GM12875 (cell line): Measurements from ENCODE around the gene KCNQ2.

ENCODE experiments used
- H3K4me3 ChIP-seq: one replicate; pipeline ENCODE4 v1.5.1; 2011; ENCODE audit warnings: low read depth, low read length, control low read depth
- TF ChIP-seq, protein P1 (sequence below): IDR thresholded peaks from 2 replicates; pipeline ENCODE4 v1.5.1; 2011; ENCODE audit warnings: low read depth, mild to moderate bottlenecking, control low read depth, inconsistent platforms, low read length, moderate library complexity, borderline replicate concordance; ENCODE audit not compliant: insufficient read depth

Gene KCNQ2

DNA sequence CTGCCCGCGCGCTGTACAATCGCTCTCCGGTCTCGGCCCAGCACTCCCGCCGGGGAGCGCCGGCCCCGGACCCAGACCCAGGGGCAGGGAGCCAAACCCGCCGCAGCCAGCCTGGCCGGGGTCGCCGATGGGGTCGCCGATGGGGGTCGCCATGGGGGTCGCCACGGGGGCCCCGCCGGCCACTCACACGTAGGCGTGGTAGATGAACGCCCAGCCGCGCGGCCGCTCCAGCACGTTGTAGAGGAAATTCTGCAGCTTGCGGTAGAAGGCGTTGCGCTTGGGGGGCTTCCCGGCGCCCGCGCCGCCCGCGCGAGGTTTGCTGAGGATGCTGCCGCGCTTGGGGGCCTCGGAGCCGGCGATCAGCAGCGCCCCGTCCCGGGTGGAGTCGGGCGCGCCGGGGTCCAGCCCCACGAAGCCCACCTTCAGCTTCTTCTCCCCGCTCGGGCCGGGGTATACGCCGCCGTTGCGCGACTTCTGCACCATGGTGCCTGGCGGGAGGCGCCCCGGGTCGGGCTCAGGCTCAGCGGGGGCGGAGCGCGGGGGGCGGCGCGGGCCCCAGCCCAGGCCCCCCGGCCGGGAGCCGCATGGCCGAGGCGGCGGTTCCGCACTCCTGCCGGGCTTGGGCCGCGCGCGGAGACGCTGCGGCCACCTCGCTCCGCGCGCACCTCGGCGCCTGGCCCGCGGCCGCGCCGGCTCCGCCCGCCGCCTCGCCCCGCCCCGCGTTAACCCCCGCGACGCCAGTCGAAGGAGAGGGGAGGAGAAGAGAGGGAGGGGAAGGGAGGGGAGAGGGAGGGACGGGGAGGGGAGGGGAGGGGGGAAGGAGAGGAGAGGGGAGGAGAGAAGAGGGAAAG, at the start of gene KCNQ2:
Gene KCNQ2 (minus strand): TSS at position 675 of the 851 bp plus-strand sequence. CDS start 192 bp downstream, at position 483.
- no peak within 1 kb of the TSS for H3K4me3 ChIP-seq
- TF ChIP-seq, protein P1, sequence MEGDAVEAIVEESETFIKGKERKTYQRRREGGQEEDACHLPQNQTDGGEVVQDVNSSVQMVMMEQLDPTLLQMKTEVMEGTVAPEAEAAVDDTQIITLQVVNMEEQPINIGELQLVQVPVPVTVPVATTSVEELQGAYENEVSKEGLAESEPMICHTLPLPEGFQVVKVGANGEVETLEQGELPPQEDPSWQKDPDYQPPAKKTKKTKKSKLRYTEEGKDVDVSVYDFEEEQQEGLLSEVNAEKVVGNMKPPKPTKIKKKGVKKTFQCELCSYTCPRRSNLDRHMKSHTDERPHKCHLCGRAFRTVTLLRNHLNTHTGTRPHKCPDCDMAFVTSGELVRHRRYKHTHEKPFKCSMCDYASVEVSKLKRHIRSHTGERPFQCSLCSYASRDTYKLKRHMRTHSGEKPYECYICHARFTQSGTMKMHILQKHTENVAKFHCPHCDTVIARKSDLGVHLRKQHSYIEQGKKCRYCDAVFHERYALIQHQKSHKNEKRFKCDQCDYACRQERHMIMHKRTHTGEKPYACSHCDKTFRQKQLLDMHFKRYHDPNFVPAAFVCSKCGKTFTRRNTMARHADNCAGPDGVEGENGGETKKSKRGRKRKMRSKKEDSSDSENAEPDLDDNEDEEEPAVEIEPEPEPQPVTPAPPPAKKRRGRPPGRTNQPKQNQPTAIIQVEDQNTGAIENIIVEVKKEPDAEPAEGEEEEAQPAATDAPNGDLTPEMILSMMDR, result no peak

DNA sequence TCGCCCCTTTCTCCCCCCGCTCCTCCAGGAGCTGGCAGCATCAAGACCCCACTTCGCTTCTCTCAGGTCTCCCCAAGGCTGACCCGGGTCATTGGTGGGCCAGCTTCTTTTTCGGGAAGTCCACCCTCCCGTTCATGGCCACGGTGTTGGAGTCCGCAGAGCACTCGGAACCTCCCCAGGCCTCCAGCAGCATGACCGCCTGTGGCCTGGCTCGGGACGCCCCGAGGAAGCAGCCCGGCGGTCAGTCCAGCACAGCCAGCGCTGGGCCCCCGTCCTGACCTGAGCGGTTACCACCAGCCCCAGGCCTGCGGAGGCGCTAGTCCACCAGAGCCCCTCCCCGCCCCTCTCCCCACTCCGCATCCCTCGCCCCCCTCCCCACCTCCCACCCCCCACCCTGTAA, 49.1 kb upstream of the KCNQ2 start:
- peak overlapping the region; percentile 83 for H3K4me3 ChIP-seq
- TF ChIP-seq, protein P1, result no peak

DNA sequence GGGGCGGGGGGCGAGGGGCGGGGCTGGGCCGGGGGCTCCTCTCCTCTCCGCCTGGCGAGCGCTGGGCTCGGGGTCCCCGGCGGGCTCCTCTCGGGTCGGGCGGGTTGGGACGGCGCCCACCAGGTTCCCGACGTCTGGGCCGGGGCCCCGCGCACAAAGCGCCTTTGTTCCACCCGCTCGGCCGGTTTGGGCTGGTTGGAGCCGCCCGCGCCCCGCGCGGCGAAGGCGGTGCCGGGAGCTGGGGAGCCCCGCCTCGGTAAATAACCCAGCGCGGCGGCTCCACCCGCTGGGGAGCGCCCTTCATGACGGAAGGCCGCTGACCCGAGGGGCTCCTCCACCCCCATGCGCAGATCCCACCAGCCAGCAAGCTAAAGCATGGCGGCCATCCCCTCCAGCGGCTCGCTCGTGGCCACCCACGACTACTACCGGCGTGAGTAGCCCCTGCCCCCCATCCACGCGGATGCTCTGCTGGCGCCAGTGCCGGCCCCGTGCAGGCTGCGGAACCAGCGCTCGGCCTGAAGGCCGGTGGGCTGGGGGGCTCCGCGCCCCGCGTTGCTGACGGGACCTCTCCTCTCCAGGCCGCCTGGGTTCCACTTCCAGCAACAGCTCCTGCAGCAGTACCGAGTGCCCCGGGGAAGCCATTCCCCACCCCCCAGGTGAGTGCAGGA, 48.6 kb upstream of the KCNQ2 start:
- TF ChIP-seq, protein P1, result 0 out of 2 replicates have a peak, but pooled peaks have one; percentile 24
- H3K4me3 ChIP-seq, result peak overlapping the region; percentile 83

DNA sequence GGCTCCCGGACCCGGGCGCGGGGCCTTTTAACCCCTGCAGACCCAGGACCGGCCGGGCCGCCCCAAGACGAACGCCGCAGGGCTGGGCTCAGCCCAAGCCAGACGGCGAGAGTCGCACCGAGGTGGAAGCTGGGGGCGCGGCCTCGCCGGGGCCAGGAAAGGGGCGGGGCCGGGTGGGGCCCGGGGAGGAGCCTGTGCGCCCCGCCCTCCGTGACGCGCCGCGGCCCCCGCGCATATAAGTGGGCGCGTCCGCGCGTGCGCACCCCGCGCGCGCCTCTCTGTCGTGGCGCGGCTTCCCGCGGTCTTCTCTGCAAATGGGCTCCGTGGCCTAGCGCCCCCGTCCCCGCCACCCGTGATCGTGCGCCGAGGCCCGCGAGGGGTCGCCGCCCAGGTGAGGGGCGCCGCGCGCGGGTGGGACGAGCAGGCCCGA, 48.1 kb upstream of the KCNQ2 start, which contains the start of gene PPDPF:
Gene PPDPF (plus strand): TSS at position 262 of the 430 bp plus-strand sequence. CDS start 544 bp downstream, outside the sequence.
- TF ChIP-seq, protein P1, result no peak
- peak within 1 kb of the TSS; percentile 83 for H3K4me3 ChIP-seq

DNA sequence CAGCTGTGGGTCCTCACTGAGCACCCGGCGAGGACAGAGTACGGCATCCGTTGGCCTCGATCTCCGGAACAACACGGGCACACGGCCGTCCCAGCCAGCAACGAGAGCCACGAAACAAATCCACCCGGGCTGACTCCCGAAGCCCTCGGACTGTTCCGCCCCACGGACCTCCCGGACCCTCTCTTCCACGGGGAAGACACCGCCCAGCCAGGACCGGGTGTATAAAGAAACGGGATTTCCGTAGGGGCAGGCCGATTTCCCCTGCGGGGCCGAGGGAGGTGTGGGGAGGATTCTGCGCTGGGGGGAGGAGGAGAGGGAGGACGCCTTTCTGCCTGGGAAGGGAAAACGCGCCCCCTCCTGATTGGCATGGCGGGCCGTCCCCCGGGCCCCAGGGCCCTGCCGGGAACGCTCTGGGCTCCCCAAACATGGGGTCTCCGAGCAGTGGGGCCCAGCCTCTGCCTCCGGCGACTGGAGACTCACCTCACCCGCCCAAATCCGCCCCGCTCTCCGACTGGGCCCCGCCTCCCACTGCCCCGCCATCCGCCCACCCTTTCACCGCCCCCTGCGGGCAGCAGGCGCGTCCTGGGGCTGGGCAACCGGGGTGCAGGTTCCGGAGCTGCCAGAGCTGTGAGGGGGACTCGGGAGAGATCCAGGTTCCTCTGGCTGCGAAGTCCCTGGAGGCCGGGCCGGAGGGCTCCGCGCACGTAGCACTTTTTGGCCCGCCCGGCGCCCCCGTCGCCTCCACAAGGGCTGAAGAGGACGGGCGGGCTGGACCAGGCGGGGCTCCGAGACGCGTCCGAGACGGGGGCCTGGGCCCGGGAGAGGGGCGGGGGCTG, 47.4 kb upstream of the KCNQ2 start:
- H3K4me3 ChIP-seq, result peak overlapping the region; percentile 83
- TF ChIP-seq, protein P1, result 0 out of 2 replicates have a peak, but pooled peaks have one; percentile 16

DNA sequence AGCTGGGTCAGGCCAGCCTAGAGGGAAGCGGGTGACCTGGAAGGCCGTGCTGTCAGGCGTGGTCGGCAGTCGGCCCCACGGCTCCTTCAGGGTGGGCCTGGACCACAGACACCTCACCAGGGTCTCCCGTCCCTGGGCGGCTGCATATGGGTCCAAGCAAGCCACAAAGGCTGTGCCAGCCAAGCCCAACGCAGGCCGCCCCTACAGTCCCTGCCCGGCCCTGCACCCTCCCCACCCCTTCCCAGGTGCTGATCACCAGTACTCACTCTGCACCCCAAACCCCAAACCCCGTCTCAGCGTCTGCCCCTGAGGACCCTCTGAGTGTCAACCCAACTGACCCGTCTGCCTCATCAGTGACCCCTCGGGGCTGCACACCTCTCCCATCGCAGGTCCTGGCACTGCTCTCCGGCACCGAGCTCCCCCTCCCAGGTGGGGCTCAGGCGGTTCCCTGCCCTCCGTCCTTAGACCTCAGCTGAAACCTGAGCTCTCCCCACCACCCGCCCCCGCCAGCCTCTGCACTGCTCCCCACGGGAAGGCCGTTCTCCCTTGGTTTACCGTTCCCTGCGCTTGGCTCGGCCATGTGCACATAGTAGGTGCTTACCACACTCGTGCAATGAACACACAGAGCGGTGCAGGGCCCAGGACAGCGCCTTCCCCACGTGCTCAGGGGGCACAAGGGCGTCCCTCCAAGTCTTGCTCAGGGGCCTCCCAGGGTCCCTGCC, 46.7 kb upstream of the KCNQ2 start:
- H3K4me3 ChIP-seq, result no peak overlapping the region
- TF ChIP-seq, protein P1, result no peak
